ENCODE measurements around the gene TNFAIP3.

Gene TNFAIP3

GRCh38 chr6:137845460-137845859 is 21.6 kb upstream of the TNFAIP3 start:
- peak; percentile 40 for DNase-seq

DNA sequence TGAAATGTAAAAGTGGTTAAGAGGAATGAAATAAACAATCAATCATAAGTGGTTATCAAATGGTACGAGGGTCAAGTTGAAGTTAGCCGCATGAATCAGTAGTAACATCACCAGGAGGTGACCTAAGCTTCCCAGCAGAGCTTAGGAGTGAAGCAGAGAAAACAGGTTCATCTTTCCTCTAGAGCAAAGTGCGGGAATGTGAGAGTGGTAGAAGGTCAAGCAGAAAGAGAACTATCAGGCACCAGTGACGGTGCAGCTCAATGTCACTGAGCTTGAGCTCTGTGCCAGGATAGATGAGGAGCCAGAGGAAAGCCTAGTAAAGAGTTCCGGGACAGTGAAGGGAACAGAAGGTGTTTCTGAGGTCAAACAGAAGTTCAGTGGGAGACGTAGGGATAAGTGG is 20.8 kb upstream of the TNFAIP3 start:
- DNase-seq: no peak

DNA sequence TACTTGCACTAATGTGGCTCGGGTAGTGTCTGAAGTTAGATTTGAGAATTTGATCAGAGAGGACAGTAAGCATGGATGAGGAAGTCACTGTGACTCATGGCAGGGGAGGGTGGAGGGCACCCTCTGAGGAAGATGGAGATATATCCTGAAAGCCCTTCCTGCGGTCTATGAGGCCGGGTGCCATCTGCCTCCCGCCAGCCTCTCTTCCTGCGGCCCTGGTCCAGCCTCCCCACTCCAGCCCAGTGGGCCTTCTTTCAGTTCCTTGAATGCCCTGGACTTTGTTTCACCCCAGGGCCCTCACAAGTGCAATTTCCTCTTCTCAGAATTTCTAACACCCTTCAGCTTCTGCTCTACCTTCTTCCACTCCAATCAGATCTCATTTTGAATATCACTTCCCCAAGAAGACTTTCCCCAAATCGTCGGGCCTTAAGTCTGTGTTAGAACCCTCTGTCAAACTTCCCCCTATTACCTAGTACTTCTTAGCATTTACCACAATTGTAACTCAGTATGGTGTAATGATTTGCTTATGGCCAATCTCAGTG is 20.2 kb upstream of the TNFAIP3 start:
- no peak for DNase-seq

DNA sequence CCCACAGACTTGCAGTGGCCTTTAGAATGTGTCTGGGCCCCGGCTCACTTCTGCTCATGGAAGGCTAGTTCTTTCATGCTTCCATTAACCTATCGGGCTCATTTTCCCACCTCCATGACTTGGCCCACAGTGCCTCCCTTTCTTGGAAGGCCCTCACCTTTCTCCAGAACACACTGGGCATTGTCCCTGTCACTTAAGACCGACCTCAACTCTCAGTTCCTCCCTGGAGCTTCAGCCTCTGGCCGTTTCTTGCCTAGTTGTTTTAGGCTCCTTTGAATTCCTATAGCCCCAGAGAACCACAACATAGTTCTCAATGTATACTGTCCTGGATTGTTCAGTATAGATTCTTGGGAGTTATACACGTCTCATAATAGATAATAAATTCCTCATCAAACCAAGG is 19.3 kb upstream of the TNFAIP3 start:
- DNase-seq: no peak

DNA sequence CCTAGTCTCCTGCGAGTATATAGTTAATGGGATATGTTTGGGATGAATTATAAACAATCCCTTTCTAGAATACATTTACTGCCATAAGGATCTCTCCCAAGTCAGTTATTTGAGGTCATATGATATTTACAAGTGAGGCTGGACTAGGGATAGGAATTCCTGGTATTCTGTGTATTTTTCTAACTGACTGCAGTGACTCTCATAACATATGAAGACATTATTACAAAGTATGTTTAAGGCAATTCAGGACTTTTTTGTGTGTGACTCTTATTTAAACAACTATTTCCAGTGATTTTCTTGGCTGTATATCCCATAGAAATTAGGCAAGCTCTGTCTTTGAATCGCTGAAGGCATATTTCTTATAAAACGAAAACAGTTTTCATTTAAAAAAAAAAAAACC is 18.4 kb upstream of the TNFAIP3 start:
- DNase-seq: peak; percentile 86

- DNase-seq: peak; percentile 43
These were observed 17.7 kb upstream of the TNFAIP3 start for GRCh38 chr6:137849181-137849980.

DNA sequence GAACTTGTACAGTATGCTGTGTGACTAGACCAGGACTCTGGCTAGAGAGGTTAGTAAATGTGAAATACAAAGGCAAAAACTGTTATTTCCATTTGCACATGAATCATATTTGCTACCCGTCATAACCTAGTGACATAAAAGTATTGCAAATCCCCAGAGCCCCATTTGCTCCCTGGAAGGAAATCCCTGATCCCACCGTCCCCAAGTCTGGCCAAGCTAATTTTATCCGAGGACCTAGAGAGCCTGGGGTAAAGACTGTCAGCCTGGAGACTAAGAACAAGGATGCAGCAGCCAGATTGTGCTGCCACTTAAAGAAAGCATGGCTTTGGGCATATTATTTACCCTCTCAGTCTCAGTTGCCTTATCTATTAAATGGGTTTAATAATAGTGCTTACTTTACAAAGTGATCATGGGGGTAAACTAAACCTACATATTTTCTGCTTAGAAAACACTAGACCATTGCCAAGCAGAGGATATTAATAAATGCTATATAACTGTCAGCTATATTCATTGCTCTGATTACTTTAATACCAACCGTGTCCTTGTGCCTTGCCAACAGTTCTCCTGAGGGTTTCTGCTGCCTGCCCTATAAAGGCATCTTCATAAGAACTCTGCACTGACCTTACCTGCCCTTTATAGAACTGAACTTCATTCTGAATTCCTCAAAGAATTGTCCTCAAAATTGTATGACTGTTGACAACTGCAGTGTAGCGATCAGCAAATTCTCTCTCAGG is 16.9 kb upstream of the TNFAIP3 start:
- no peak for DNase-seq

- no peak for DNase-seq
These were observed 16.1 kb upstream of the TNFAIP3 start for GRCh38 chr6:137850816-137851602.

- DNase-seq: no peak
These were observed 15.4 kb upstream of the TNFAIP3 start for GRCh38 chr6:137851669-137852068.

DNA sequence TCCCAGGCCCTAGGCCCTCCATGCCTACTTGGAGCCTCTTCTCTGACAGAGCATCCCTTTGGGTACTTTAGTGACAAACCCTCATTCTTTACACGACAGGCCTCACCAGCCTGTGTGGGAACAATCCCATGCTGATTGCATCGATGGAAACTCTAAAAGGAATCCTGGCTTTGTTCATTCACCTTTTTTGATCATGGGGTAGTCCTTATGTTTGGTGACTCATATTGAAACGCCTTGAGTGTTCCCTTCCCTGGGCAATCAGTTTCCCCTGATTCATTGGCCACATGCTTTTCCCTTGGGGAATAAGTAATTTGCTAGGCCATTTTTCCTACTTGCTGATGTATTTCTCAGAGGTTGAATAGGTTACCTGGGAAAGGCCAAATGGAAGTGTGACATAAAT is 14.7 kb upstream of the TNFAIP3 start:
- peak; percentile 38 for DNase-seq

GRCh38 chr6:137852811-137853210 is 14.2 kb upstream of the TNFAIP3 start:
- DNase-seq: no peak

DNA sequence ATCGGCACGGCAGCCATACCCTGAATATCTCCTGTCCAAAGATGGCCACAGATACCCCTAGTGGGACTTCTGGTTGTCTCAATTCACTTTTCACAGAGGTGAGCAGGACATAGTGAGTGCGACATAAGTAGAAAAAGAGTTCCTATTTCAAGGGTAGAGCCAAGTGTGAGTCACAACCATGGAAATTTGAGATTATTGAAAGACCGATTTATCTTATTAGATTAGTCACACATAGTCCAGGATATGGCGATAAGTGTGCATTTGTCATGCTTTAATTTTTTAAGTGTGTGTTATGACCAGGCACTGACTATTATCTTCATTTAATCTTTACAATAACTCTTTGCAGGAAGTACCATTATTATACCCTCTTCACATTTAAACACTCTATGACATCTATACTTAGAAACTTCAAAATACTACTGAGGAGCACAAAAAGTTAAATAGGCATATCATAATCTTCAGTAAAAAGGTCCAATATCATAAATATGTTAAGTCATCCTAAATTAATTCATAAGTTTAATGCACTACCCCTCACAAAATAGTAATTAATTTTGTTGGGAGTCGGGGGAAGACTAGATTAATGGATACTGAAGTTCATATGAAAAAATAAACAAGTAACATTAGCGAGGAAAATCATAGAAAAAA is 13.4 kb upstream of the TNFAIP3 start:
- DNase-seq: peak; percentile 40

GRCh38 chr6:137856138-137856898 is 10.7 kb upstream of the TNFAIP3 start:
- no peak for DNase-seq

DNA sequence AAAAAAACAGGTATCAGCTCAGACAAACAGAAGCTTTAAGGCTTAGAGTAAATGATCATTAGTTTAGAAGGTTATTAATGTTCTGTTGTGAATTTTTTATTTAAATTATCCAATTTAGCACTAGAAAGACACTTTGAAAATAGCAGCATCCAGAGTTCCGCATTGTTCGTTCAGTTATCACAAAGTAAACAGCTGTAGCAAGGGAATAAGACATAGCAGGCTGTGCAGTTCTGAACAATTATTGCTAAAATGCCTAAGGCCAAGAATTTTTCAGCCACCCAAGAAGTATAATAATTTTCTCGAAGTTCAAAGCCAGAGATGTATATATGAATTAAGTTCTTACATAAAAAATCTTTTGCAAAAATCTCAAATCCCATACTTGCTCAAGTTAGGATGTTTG is 8.0 kb upstream of the TNFAIP3 start:
- no peak for DNase-seq

DNA sequence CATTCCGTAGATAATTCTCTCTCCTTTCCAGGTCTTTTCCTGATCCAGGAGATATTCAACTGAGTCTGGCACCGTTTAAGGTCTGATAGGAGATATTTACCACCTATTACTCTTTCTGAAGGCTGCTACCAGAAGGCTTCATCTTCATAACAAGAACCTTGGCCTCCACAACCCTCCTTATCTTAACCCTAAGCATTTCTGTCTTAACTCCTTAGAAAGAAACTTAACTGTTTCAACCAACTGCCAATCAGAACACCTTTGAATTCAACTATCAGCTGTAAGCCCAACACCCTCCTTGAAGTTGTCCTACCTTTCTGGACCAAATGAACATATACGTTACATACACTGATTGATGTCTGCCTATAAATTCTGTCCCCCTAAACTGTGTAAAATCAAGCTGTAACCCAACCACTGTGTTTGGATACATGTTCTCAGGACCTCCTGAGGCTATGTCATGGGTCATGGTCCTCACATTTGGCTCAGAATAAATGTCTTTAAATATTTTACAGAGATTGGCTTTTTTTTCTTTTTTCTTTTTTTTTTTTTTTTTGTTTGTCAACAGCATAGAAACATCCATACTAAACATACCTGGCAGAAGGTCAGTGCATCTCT is 6.6 kb upstream of the TNFAIP3 start:
- no peak for DNase-seq

DNA sequence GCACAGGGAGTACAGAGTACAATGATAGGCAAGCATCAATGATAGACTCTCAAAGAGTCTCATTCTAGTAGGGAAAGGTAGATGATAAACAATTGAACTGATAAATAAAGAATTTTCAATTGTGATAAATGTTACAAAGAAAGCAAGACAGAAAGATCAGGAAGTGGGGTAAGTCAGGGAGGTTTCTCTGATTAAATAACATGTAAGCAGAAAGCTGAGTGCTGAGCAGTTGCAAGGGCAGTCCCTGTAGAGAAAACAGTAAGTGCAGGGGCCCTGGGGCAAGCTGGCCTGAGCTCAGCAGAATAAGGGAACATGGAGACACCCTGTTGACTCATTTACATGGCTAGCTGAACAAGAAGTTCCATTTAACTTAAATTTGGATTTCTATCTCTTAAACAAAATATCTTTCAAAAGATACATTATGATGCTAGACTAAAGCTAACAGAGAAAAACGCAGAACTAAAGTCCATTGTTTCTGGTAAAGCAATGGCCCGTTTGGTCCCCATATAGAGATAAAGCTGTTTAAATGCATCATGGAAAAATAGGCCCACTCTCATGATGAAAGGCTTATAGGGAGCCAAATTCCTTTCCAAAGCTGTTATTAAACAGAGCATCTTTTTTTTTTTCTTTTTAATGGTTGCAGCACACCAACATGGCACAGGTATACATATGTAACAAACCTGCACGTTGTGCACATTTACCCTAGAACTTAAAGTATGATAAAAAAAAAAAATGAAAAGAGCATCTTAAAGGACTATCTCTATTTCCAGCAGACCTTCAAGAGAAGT is 5.3 kb upstream of the TNFAIP3 start:
- DNase-seq: no peak

GRCh38 chr6:137862419-137863090 is 4.5 kb upstream of the TNFAIP3 start:
- no peak for DNase-seq

DNA sequence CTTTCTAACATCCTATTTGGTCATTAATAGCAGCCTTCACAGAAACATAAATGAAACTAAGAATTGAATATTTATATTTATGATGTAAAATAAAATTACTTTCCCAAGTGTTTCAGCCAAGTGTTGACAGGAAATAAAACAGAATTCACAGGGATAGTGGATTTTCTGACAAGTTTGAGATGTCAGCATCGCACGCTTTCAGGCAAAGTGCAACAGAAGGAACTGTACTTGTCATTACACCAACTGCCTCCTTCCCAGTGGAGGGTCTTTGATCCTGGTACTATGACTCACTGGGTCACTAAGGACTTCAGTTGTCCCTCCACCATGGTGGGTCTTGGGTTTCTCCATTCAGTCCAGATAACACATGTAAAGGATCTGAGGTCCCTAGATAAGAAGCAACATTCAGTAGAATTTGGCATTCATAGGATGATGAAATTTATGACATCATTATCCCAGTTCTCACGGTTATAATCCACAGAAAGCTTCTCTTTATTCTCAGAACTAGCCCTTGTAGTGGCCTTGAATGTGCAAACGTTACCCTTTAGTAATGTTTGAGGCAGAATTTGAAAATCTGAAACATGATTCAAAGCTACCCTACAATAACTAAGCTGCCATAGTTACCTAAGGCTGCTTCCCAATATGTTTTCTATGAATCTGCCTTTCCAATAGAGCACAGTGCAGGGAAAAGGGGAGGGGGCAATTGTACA is 3.8 kb upstream of the TNFAIP3 start:
- DNase-seq: no peak

Data from fibroblast of skin of scalp (primary cell).